BJ (cell line): Measurements from ENCODE around the gene HEXIM2. TPM values are rescaled to one million over a fixed set of nuclear protein-coding genes. Genes with fewer than 3 reads are reported as not detected.

ENCODE experiments used
- CTCF ChIA-PET: fragments of 350-600 bp; formaldehyde crosslinking; extraction: SDS; loops from one replicate; lab custom pipeline; 2021; ENCODE audit warnings: antibody characterized with exemption, inconsistent platforms; lab: Yijun Ruan, JAX
- POLR2A ChIA-PET: fragments of 300-600 bp; sonication (Branson Sonifier 250); formaldehyde crosslinking; extraction: SDS; loops from one replicate; lab custom pipeline; 2021; ENCODE audit warnings: antibody characterized with exemption; lab: Charles Lee
- DNase-seq: peaks from one replicate; pipeline ENCODE4 v3.0.0-alpha.2; 2011; ENCODE audit warnings: low read depth
- H3K27me3 ChIP-seq: 2 replicates; pipeline ENCODE4 v1.6.0; 2011; ENCODE audit warnings: low read length; ENCODE audit not compliant: control insufficient read depth, insufficient read depth
- H3K36me3 ChIP-seq: 2 replicates; pipeline ENCODE4 v1.5.1; 2011; ENCODE audit warnings: low read length; ENCODE audit not compliant: control insufficient read depth, insufficient read depth
- H3K4me3 ChIP-seq: 2 replicates; pipeline ENCODE4 v1.5.1; 2011; ENCODE audit warnings: low read depth, mild to moderate bottlenecking, control low read depth, low read length
- polyA plus RNA-seq: library from polyadenylated mRNA; depleted of rRNA; stranded (reverse); fragments of >200 nt; gene quantifications from 2 replicates; pipeline ENCODE4 v1.2.3, GENCODE V29; 2011
- TF ChIP-seq, protein P1 (sequence below): IDR thresholded peaks from 2 replicates; pipeline ENCODE4 v1.5.1; 2011; ENCODE audit warnings: low read depth, mild to moderate bottlenecking, control low read depth, inconsistent platforms, low read length, moderate library complexity; ENCODE audit not compliant: insufficient read depth

The HEXIM2 gene
- polyA plus RNA-seq, 1 experiment: 6.3 TPM

DNA sequence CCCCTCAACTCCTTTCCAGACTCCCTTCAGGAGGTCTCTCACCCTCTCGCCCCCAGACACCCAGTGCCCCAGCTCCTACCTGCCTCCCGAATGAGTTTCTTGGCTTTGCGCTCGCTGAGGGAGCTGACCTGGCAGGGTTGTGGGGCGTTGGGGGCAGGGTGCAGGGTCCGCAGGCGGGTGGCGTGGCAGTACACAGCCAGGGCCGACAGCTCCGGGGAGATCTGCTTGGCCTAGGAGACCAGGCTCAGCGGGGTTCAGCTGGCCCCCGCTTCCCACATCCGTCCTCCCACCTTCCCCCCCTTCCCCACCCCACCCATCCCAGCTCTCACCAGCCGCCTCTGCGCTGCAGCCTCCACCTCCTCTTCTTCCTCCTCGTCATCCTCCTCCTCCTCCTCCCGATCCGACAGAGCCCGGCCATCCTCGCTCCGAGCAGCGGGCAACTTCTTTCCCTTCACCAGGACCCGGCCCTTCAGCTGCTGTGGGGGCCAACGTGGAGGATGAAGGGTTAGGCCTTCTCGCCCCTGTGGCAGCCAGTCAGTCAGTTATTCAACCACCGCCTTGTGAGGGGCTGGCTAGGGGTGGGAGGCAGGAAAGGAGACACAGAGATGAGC, 46.6 kb upstream of the HEXIM2 start:
- DNase-seq: no peak
- no peak overlapping the region for H3K4me3 ChIP-seq
- TF ChIP-seq, protein P1, sequence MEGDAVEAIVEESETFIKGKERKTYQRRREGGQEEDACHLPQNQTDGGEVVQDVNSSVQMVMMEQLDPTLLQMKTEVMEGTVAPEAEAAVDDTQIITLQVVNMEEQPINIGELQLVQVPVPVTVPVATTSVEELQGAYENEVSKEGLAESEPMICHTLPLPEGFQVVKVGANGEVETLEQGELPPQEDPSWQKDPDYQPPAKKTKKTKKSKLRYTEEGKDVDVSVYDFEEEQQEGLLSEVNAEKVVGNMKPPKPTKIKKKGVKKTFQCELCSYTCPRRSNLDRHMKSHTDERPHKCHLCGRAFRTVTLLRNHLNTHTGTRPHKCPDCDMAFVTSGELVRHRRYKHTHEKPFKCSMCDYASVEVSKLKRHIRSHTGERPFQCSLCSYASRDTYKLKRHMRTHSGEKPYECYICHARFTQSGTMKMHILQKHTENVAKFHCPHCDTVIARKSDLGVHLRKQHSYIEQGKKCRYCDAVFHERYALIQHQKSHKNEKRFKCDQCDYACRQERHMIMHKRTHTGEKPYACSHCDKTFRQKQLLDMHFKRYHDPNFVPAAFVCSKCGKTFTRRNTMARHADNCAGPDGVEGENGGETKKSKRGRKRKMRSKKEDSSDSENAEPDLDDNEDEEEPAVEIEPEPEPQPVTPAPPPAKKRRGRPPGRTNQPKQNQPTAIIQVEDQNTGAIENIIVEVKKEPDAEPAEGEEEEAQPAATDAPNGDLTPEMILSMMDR: no peak
- CTCF ChIA-PET: interaction anchor here (0.8 to 2.1 kb wide), 5 partner anchors 9 to 37 kb away, joined by 3 to 9 read pairs (median 3); partner anchors contain the start of genes ACBD4 and PLCD3
- peaks cover 34% of the 10 kb centered on the region for H3K36me3 ChIP-seq
- no peaks in the 10 kb centered on the region for H3K27me3 ChIP-seq
- POLR2A ChIA-PET: no interaction called here

GRCh38 chr17:45115871-45116270, 45.8 kb upstream of the HEXIM2 start:
- Histone ChIP-seq H3K4me3 (no peak overlapping the region), H3K36me3 (peaks cover 33% of the 10 kb centered on the region), H3K27me3 (no peaks in the 10 kb centered on the region)
- POLR2A ChIA-PET: no interaction called here
- no peak for DNase-seq
- TF ChIP-seq, protein P1: no peak
- CTCF ChIA-PET: interaction anchor here (0.7 to 4.0 kb wide), 5 partner anchors 10 to 336 kb away, joined by 3 to 19 read pairs (median 3); partner anchors contain the start of gene ACBD4

- TF ChIP-seq, protein P1: no peak
- Histone ChIP-seq H3K4me3 (no peak overlapping the region), H3K27me3 (no peaks in the 10 kb centered on the region), H3K36me3 (peaks cover 30% of the 10 kb centered on the region)
- POLR2A ChIA-PET: no interaction called here
- no peak for DNase-seq
- CTCF ChIA-PET: interaction anchor here (0.7 to 4.0 kb wide), 7 partner anchors 8 to 337 kb away, joined by 3 to 19 read pairs (median 7); partner anchors contain the start of gene ACBD4
Observed at GRCh38 chr17:45116434-45117016, 45.1 kb upstream of the HEXIM2 start.

GRCh38 chr17:45117334-45117733, 44.3 kb upstream of the HEXIM2 start:
- DNase-seq: no peak
- Histone ChIP-seq H3K36me3 (peaks cover 28% of the 10 kb centered on the region), H3K4me3 (no peak overlapping the region), H3K27me3 (no peaks in the 10 kb centered on the region)
- TF ChIP-seq, protein P1: no peak
- ChIA-PET CTCF (interaction anchor here (0.7 to 4.0 kb wide), 7 partner anchors 9 to 199 kb away, joined by 3 to 19 read pairs (median 7); partner anchors contain the start of genes ACBD4 and PLCD3), POLR2A (no interaction called here)
